Dendritic cell treated with granulocyte-macrophage colony-stimulating factor and Interleukin-4, amounts not matched to agents 40 ng/mL and 50 ng/mL, for 4 days (primary cell): ENCODE results near the gene ANKRD42.

Source experiments
- H3K27ac Mint-ChIP-seq: one replicate; pipeline ENCODE4 v1.8.0; 2022; ENCODE audit warnings: mild to moderate bottlenecking, mixed read lengths
- H3K27me3 Mint-ChIP-seq: one replicate; pipeline ENCODE4 v1.8.0; 2022; ENCODE audit warnings: mild to moderate bottlenecking, mixed read lengths
- H3K36me3 Mint-ChIP-seq: one replicate; pipeline ENCODE4 v1.8.0; 2022; ENCODE audit warnings: low read depth, mixed read lengths
- H3K4me1 Mint-ChIP-seq: one replicate; pipeline ENCODE4 v1.8.0; 2022; ENCODE audit warnings: low read depth, mixed read lengths
- H3K4me3 Mint-ChIP-seq: one replicate; pipeline ENCODE4 v1.8.0; 2022; ENCODE audit warnings: mild to moderate bottlenecking, moderate library complexity, mixed read lengths
- H3K9me3 Mint-ChIP-seq: one replicate; pipeline ENCODE4 v1.8.0; 2022; ENCODE audit warnings: mixed read lengths
- intact Hi-C: fragments of 100-400 bp; cut with micrococcal nuclease; formaldehyde crosslinking; loops from one replicate; pipeline ENCODE4 v1.15.0; 2022

The ANKRD42 gene

GRCh38 chr11:83193315-83194280 lies at the start of gene ANKRD42:
TSS of gene ANKRD42 (plus strand) at chr11:83193712. CDS start at chr11:83194671, 959 bp downstream.
- intact Hi-C loops: loop anchor here (1.0 to 10.0 kb wide), 4 partner anchors 36 to 293 kb away; partner anchors contain the start of genes DDIAS, PCF11, PRCP and RAB30
- Mint-ChIP-seq H3K4me1 (peaks cover 38% of the 10 kb centered on the region), H3K27me3 (no peaks in the 10 kb centered on the region), H3K27ac (peak within 1 kb of the TSS; percentile 95), H3K36me3 (peaks cover 59% of the 10 kb centered on the region), H3K9me3 (no peaks in the 10 kb centered on the region), H3K4me3 (peak within 1 kb of the TSS; percentile 99)

DNA sequence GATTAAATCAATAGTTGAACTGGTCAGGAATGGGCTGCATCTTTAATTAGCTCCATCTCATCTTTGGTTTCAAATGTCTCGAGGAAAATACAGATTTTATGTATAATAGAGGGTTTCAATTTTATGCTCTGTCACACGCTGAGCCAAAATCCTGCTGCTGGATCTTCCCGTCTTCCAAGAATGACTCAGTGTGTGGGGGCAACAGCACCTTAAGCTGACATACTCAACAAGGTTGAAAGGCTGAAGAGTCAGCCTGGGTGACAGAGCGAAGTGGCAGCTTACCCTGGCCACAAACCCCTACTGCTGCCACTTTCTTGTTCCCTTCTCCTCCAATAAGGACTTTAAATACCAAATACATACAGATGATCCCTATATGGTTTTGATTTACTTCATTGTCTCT lies 45.6 kb upstream of the ANKRD42 start:
- no peaks in the 10 kb centered on the region for H3K9me3 Mint-ChIP-seq

DNA sequence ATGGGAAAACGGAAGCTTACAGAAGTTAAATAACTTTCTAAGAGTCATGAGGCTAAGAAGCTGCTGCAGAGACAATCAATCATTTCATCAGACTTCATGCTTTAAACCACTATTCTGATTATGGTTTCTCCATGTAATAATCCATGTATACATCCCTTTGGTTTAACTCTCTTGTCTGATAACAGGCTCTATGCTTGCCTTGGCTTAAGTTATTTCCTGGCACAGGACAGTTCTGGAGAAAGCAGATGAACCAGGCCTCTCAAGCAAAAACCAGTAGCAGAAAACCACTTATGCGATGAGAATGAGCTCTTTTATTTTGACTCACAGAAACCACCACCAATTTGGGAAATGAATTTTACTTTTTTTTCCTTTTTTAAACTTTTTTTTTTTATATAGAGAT lies 43.1 kb upstream of the ANKRD42 start:
- intact Hi-C loops: no loop called here
- H3K36me3 Mint-ChIP-seq: no peaks in the 10 kb centered on the region
- H3K4me3 Mint-ChIP-seq: no peak overlapping the region
- no peaks in the 10 kb centered on the region for H3K4me1 Mint-ChIP-seq
- H3K9me3 Mint-ChIP-seq: no peaks in the 10 kb centered on the region
- H3K27ac Mint-ChIP-seq: no peak overlapping the region
- H3K27me3 Mint-ChIP-seq: peaks cover 3% of the 10 kb centered on the region

More for the DNA sequence above, 45.6 kb upstream of the ANKRD42 start:
- Mint-ChIP-seq H3K27me3 (peaks cover 3% of the 10 kb centered on the region), H3K36me3 (no peaks in the 10 kb centered on the region), H3K4me1 (no peaks in the 10 kb centered on the region), H3K4me3 (no peak overlapping the region), H3K27ac (no peak overlapping the region)
- intact Hi-C loops: no loop called here

GRCh38 chr11:83151274-83151977 lies 42.1 kb upstream of the ANKRD42 start:
- Mint-ChIP-seq H3K36me3 (no peaks in the 10 kb centered on the region), H3K4me1 (no peaks in the 10 kb centered on the region), H3K27ac (no peak overlapping the region), H3K27me3 (peaks cover 3% of the 10 kb centered on the region), H3K4me3 (no peak overlapping the region), H3K9me3 (no peaks in the 10 kb centered on the region)
- intact Hi-C loops: no loop called here

- H3K4me3 Mint-ChIP-seq: no peak overlapping the region
- peaks cover 6% of the 10 kb centered on the region for H3K36me3 Mint-ChIP-seq
- peaks cover 3% of the 10 kb centered on the region for H3K27me3 Mint-ChIP-seq
- no peaks in the 10 kb centered on the region for H3K9me3 Mint-ChIP-seq
- intact Hi-C loops: no loop called here
- H3K4me1 Mint-ChIP-seq: no peaks in the 10 kb centered on the region
- H3K27ac Mint-ChIP-seq: no peak overlapping the region
Measured at GRCh38 chr11:83152264-83152663, 41.2 kb upstream of the ANKRD42 start.

- intact Hi-C loops: no loop called here
- Mint-ChIP-seq H3K9me3 (no peaks in the 10 kb centered on the region), H3K27me3 (no peaks in the 10 kb centered on the region), H3K4me1 (no peaks in the 10 kb centered on the region), H3K4me3 (no peak overlapping the region), H3K27ac (no peak overlapping the region), H3K36me3 (peaks cover 21% of the 10 kb centered on the region)
Measured at GRCh38 chr11:83153764-83154163, 39.7 kb upstream of the ANKRD42 start.

DNA sequence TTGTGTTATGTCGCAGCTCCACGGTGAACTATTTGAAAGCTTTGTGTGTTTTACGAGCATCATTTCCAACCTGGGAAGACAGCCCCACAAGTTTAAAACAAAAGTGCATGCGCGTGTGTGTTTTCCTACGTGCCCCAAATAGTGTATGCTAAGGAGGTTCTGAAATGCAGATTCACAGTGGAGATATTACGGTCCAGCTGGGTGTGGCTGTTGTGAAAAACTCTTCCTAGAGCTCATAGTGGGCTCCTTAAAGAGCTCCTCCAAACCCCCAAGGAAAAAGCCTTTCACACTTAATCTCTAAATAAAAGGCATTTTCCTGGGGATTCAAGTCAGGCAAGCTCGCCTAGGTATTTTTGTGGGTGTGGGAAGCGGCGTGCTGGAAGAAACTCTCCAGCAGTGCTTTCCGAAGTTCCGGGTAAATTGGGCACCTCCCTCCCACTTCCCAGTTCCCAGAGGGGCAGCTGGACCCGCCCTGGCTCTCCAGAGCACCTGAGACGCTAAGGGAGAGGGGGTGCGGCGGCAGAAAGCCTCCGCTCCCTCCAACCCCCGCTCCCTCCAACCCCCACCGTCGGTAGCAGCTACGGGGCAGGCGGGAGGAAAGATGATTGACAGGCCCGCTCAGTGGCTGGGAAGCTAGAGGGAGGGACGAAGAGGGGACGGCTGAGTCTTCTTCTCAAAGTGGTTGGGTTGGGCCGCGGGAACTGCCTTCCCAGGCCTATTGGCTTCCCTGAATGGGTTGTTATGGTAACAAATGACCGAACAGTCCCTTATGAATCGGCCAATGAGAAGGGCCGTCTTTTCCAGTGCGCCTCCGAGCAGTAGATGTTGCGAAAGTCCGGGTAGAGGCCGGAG lies 37.1 kb upstream of the ANKRD42 start:
- Mint-ChIP-seq H3K36me3 (peaks cover 47% of the 10 kb centered on the region), H3K27me3 (no peaks in the 10 kb centered on the region), H3K4me1 (peaks cover 19% of the 10 kb centered on the region), H3K27ac (peak overlapping the region; percentile 100), H3K9me3 (no peaks in the 10 kb centered on the region), H3K4me3 (peak overlapping the region; percentile 96)
- intact Hi-C loops: loop anchor here (1.0 to 2.0 kb wide), 3 partner anchors 84 to 255 kb away; partner anchors contain the start of gene DDIAS

DNA sequence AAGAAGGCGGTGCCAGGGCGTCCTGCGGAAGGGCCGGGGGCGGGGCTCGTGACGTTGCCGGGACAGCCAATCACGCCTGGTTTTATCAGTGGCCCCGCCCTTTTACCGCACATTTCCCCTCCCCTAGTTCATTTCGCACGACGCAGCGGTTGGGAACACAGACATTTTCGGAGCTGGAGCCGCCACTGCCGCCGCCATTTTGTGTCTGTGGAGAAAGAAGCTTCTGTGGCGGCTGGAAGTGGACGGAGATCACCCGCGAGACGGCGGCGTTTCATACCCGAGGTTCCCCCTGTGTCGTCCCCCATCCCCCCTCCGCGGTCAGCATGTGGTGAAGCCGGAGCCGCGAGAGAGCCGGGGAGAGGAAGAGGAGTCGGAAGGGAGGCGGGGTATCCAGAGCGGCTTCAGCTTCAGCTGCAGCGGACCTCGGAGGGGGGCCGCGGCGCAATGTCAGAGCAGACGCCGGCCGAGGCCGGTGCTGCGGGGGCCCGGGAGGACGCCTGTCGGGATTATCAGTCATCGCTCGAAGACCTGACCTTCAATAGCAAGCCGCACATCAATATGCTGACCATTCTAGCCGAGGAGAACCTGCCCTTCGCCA lies 36.4 kb upstream of the ANKRD42 start, which contains the start of gene PCF11:
TSS of gene PCF11 (plus strand) at position 136 of the 598 bp plus-strand sequence. CDS start at position 445, 309 bp downstream.
- Mint-ChIP-seq H3K9me3 (no peaks in the 10 kb centered on the region), H3K4me1 (peaks cover 26% of the 10 kb centered on the region), H3K27ac (peak within 1 kb of the TSS; percentile 100), H3K4me3 (peak within 1 kb of the TSS; percentile 96), H3K36me3 (peaks cover 55% of the 10 kb centered on the region), H3K27me3 (no peaks in the 10 kb centered on the region)
- intact Hi-C loops: loop anchor here (1.0 to 2.0 kb wide), 4 partner anchors 36 to 256 kb away; partner anchors contain the start of genes ANKRD42 and DDIAS

DNA sequence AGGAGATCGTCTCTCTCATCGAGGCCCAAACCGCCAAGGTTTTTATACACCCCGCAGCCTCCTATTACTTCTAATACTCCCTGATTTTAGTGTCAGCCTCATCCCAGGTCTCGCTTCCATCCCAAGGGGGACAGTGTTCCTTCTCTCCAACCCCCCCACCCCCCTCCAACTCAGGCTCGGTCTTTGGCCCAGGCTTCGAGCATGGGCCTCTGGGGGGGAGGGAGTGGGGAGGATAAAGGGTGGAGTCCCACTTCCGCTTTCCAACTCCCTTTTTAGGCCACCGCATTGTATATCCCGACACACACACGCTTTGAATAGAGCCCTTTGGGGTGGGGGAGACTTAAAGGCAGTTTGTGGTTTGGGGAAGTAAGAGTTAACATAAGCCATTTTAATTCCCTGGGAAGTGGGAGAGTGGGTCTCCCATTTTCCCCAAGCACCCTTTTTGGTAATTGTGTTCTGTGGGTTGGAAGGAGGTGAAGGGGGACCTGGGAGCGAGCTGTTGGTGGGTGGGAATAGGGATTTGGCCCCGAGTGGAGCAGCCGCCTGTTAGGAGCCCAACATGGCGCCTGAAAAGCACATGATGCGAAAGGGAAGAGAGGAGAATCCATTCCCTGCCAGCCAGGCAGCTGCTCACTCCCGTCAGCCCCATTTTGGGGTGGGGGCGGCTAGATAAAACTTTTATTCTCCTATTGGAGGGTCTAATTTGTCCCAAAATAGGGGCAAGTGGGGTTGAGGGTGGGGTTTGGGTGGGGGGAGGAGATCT lies 35.7 kb upstream of the ANKRD42 start:
- H3K9me3 Mint-ChIP-seq: no peaks in the 10 kb centered on the region
- intact Hi-C loops: loop anchor here (1.0 to 2.0 kb wide), 3 partner anchors 36 to 95 kb away; partner anchors contain the start of gene ANKRD42
- H3K27me3 Mint-ChIP-seq: no peaks in the 10 kb centered on the region
- peaks cover 55% of the 10 kb centered on the region for H3K36me3 Mint-ChIP-seq
- H3K4me3 Mint-ChIP-seq: peak overlapping the region; percentile 96
- peak overlapping the region; percentile 100 for H3K27ac Mint-ChIP-seq
- peaks cover 30% of the 10 kb centered on the region for H3K4me1 Mint-ChIP-seq

- peak overlapping the region; percentile 96 for H3K4me3 Mint-ChIP-seq
- no peaks in the 10 kb centered on the region for H3K9me3 Mint-ChIP-seq
- peaks cover 55% of the 10 kb centered on the region for H3K36me3 Mint-ChIP-seq
- H3K4me1 Mint-ChIP-seq: peaks cover 32% of the 10 kb centered on the region
- peak overlapping the region; percentile 100 for H3K27ac Mint-ChIP-seq
- intact Hi-C loops: no loop called here
- no peaks in the 10 kb centered on the region for H3K27me3 Mint-ChIP-seq
Measured at GRCh38 chr11:83158357-83158786, 35.1 kb upstream of the ANKRD42 start.

DNA sequence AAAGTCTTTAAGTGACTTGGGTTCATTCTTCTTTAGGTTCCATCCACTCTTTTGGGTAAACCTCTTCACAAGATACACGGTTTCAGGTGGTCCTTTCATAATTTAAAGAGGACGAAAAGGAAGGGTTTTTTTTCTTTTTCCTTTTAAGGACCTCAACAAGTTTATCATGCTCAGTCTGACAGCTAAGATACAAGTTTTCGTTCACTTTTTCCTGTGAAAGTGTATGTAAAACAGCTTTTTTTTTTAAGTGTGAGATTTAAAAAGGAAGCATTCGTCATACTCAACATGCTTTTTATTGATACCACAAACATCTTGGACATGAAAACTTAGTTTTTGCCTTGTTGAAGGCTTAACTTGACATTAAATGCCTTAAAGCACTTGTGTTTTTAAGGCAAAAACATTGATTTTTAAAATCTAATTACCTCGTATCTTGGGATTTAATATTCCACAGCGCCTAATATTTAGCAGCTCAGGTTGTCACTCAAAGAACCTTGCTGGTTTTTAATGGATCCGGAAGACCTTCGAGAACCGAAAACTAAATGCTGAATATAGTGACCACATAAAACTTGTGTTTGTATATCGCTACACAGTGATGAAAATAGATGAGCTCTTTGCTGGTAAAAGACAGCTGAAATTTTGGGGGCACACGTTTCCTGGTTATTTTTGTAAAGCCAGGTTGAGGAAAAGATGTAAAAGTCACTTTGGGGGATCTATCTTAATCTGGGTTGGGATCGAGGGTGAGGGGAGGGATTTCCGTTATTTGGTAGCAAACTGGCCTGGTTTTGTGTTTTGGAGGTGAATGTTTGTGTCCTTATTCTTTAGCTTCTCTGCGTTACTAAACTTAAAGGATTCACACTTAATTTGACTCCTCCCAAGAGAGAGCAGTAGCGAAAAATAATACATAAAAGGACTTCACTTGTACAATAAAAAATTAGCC lies 34.3 kb upstream of the ANKRD42 start:
- intact Hi-C loops: no loop called here
- Mint-ChIP-seq H3K4me3 (peak overlapping the region; percentile 86), H3K4me1 (peaks cover 32% of the 10 kb centered on the region), H3K27me3 (no peaks in the 10 kb centered on the region), H3K27ac (peak overlapping the region; percentile 75), H3K9me3 (no peaks in the 10 kb centered on the region), H3K36me3 (peaks cover 60% of the 10 kb centered on the region)
